Lung (tissue), 12 donors: ENCODE data around the gene GUCY2C. TPM values are rescaled to one million over a fixed set of nuclear protein-coding genes. Genes with fewer than 3 reads are reported as not detected.

Experiments
- ATAC-seq: fragments of 200-7000 bp; cut with Tn5 transposase; one replicate; pipeline ENCODE4 v1.9.1; 2020; ENCODE audit warnings: moderate number of reproducible peaks; ENCODE audit not compliant: insufficient read depth, low FRiP score
- DNase-seq, 3 donors: peaks; one replicate each; pipeline ENCODE4 v3.0.0-alpha.2; 2013 to 2017
- H3K27ac ChIP-seq, 2 donors: one replicate each; pipeline ENCODE4 v1.5.1; 2013; ENCODE audit warnings: mild to moderate bottlenecking in 2 of 2, moderate library complexity in 2 of 2, control low read depth in 1 of 2, inconsistent platforms in 1 of 2, low read depth in 1 of 2, low read length in 1 of 2
- H3K27me3 ChIP-seq, 3 donors: one replicate each; pipeline ENCODE4 v1.5.1; 2013; ENCODE audit warnings: low read length in 2 of 3; ENCODE audit not compliant: control insufficient read depth in 3 of 3, insufficient read depth in 3 of 3
- H3K36me3 ChIP-seq, 4 donors: one replicate each; pipeline ENCODE4 v1.5.1; 2013; ENCODE audit warnings: low read length in 4 of 4, mild to moderate bottlenecking in 1 of 4, moderate library complexity in 1 of 4; ENCODE audit not compliant: control insufficient read depth in 4 of 4, insufficient read depth in 4 of 4
- H3K4me1 ChIP-seq, 5 donors: one replicate each; pipeline ENCODE4 v1.5.1; 2013; ENCODE audit warnings: low read length in 5 of 5, mild to moderate bottlenecking in 2 of 5, moderate library complexity in 1 of 5; ENCODE audit not compliant: control insufficient read depth in 5 of 5, insufficient read depth in 5 of 5
- H3K4me3 ChIP-seq: one replicate; pipeline ENCODE4 v1.5.1; 2013; ENCODE audit warnings: mild to moderate bottlenecking, control low read depth, moderate library complexity
- H3K9ac ChIP-seq, 2 donors: one replicate each; pipeline ENCODE4 v1.5.1; 2013; ENCODE audit warnings: low read length in 2 of 2, control low read depth in 1 of 2; ENCODE audit not compliant: insufficient read depth in 1 of 2
- H3K9me3 ChIP-seq, 4 donors: one replicate each; pipeline ENCODE4 v1.5.1; 2013; ENCODE audit warnings: low read length in 3 of 4, mild to moderate bottlenecking in 1 of 4, moderate library complexity in 1 of 4; ENCODE audit not compliant: control insufficient read depth in 4 of 4, insufficient read depth in 3 of 4
- WGBS, 2 donors: extraction: QIAGEN DNeasy Blood & Tissue Kit; methylation state at CpG; one replicate each; pipeline ENCODE4 v1.1.7; 2013; 5-methylcytosine and 5-hydroxymethylcytosine counted together
- polyA plus RNA-seq, 2 donors: library from polyadenylated mRNA; stranded (reverse); fragments of 200-250 nt; gene quantifications; one replicate each; pipeline ENCODE4 v1.2.1, GENCODE V29; 2013
- total RNA-seq, 2 donors: library from RNA; depleted of rRNA in 1 of 2; stranded (reverse); fragments of >200 nt in 1 of 2; gene quantifications; one replicate each; pipeline ENCODE4 v1.2.1, GENCODE V29; 2014 to 2021
- TF ChIP-seq, protein P1 (sequence below): IDR thresholded peaks from 2 replicates; pipeline ENCODE4 v1.5.1; 2012; ENCODE audit warnings: mild to moderate bottlenecking; ENCODE audit errors: control extremely low read depth, extremely low read depth
- donor health status: control.
- donor health status: control.
- donor health status: Bipolar disorder and iron deficiency.
- donor health status: healthy.
- donor health status: DM: yes; HTN: yes; CAD: no.

GUCY2C gene
- total and polyA plus RNA-seq, 4 donors, result 0.02 TPM; not detected in 3

DNA sequence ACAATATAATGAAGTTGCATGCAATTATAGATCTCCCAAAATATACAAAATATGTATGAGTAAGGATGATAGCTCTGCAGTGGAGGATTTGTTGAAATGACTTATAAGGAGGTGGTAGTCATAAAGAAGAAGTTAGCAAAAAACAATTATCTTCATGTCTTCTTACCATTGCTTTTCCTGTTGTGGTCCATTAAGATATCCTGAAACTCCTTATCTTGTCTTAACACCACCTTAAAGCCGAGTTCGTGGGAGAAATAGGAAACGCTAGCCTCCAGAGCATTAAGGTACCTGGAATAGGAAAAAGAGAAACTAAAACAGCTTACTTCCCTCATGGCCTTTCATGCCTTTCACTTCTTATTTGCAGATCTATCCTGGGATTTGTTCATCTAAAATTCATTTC lies 15.2 kb downstream of the GUCY2C start:
- Histone ChIP-seq H3K4me3 (no peak overlapping the region), H3K9me3 (no peaks in the 10 kb centered on the region), H3K36me3 (no peaks in the 10 kb centered on the region), H3K27ac (no peak overlapping the region), H3K4me1 (no peaks in the 10 kb centered on the region), H3K27me3 (no peaks in the 10 kb centered on the region), H3K9ac (no peak overlapping the region)
- TF ChIP-seq, protein P1, sequence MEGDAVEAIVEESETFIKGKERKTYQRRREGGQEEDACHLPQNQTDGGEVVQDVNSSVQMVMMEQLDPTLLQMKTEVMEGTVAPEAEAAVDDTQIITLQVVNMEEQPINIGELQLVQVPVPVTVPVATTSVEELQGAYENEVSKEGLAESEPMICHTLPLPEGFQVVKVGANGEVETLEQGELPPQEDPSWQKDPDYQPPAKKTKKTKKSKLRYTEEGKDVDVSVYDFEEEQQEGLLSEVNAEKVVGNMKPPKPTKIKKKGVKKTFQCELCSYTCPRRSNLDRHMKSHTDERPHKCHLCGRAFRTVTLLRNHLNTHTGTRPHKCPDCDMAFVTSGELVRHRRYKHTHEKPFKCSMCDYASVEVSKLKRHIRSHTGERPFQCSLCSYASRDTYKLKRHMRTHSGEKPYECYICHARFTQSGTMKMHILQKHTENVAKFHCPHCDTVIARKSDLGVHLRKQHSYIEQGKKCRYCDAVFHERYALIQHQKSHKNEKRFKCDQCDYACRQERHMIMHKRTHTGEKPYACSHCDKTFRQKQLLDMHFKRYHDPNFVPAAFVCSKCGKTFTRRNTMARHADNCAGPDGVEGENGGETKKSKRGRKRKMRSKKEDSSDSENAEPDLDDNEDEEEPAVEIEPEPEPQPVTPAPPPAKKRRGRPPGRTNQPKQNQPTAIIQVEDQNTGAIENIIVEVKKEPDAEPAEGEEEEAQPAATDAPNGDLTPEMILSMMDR, result no peak
- 29 to 50% methylated on average over 3 of the region's 3 CpGs for WGBS, 2 donors
- DNase-seq (no peak), ATAC-seq (no peak)

DNA sequence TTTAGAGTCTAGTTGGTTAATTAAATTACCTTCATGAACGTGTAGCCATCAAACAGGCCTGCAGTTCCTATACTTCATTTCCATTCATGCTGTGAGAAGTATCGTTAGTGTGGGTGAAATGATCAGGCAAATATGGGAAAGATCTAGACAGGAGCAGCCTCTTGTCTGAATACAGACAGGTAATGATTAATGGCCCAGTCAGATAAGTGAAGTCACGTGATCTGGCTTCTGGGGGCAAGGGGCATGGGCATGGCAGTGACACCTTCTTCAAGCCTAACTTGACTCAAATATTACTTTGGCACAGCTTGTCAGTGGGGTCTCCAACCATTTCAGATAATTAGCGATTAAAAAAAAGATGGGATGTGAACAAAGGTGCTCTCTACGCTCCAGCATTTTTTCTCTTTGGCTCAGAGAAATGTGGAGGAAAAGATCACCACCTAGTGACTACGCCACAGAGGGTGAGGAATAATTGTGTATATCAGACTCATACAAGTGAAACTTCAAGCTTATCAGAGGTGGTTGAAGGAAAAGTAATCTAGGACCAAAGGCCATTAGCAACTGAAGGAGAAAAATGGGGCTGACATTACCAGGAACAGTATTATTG lies 17.8 kb downstream of the GUCY2C start:
- Histone ChIP-seq H3K4me1 (no peaks in the 10 kb centered on the region), H3K27me3 (no peaks in the 10 kb centered on the region), H3K9ac (no peak overlapping the region), H3K9me3 (no peaks in the 10 kb centered on the region), H3K4me3 (no peak overlapping the region), H3K27ac (no peak overlapping the region), H3K36me3 (no peaks in the 10 kb centered on the region)
- ATAC-seq, result no peak
- WGBS, 2 donors, result 87 to 89% methylated on average over 6 of the region's 6 CpGs
- DNase-seq, result no peak
- TF ChIP-seq, protein P1, result no peak

DNA sequence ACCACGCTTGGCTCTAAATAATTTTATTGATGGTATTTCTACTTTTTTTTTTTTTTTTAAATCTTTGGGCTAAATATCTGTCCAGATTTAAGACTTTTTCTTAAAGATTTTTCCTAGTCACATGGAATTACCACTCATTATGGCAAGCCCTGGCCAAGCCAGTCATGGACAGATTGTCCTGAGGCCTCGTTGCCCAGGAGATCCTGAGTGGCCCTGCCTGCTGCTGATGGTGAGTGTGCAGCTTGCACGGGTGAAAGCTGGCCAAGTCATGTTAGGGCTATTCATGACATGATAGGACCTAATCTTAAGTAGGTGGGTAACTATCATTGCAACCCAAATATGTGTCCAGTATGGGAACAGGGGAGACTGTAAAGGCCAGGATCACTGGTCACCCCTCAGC lies 27.8 kb downstream of the GUCY2C start:
- DNase-seq (no peak), ATAC-seq (no peak)
- Histone ChIP-seq H3K27me3 (no peaks in the 10 kb centered on the region), H3K9me3 (no peaks in the 10 kb centered on the region), H3K36me3 (no peaks in the 10 kb centered on the region), H3K9ac (no peak overlapping the region), H3K27ac (no peak overlapping the region), H3K4me3 (no peak overlapping the region), H3K4me1 (no peaks in the 10 kb centered on the region)
- 89 to 91% methylated on average over 3 of the region's 3 CpGs for WGBS, 2 donors
- TF ChIP-seq, protein P1, result no peak
